ENCODE results near the gene RABL6. TPM values are rescaled to one million over a fixed set of nuclear protein-coding genes. Genes with fewer than 3 reads are reported as not detected.
"Not testable (repeated sequence)": the region's sequence is repeated elsewhere in the genome, so short reads cannot be mapped to it uniquely, and the experiment has no call there.

The RABL6 gene
- 68.2 TPM for total RNA-seq
- long read RNA-seq, transcript RABL6-201 (15 exons, 3,091 nt): major isoform, 27 of 111 reads
- long read RNA-seq, partial matches to known transcripts: 65 of 111 reads
- long read RNA-seq, other reads (novel, unspliced or antisense): 18 of 111 reads

GRCh38 chr9:136807281-136808074 is at the start of gene RABL6:
TSS of gene RABL6 (plus strand) at chr9:136807948. CDS start at chr9:136808197, 249 bp downstream.
- Histone ChIP-seq H3K9me3 (no peaks in the 10 kb centered on the region), H3K36me3 (peaks cover 7% of the 10 kb centered on the region), H3K4me3 (peak within 1 kb of the TSS; percentile 85), H3K27me3 (no peaks in the 10 kb centered on the region), H3K27ac (peak within 1 kb of the TSS; percentile 91), H3K4me1 (peaks cover 30% of the 10 kb centered on the region)
- TF ChIP-seq CTCF (IDR thresholded peaks at IDR 0.05): no peak
- intact Hi-C loops (cut with DNase I): no loop called here
- DNase-seq (peak; percentile 90), ATAC-seq (peak; percentile 92)

- no peaks in the 10 kb centered on the region for H3K4me1 ChIP-seq
- ATAC-seq: no peak
- DNase-seq: no peak
- H3K9me3 ChIP-seq: no peaks in the 10 kb centered on the region
- no peaks in the 10 kb centered on the region for H3K36me3 ChIP-seq
- intact Hi-C loops (cut with DNase I): no loop called here
- H3K27me3 ChIP-seq: no peaks in the 10 kb centered on the region
- no peak overlapping the region for H3K27ac ChIP-seq
- no peak for TF ChIP-seq CTCF (IDR thresholded peaks at IDR 0.05)
- no peak overlapping the region for H3K4me3 ChIP-seq
Measured at GRCh38 chr9:136759001-136759400, 48.7 kb upstream of the RABL6 start.

GRCh38 chr9:136759436-136760325 is 48.1 kb upstream of the RABL6 start:
- TF ChIP-seq CTCF (IDR thresholded peaks at IDR 0.05): no peak
- H3K36me3 ChIP-seq: no peaks in the 10 kb centered on the region
- H3K4me3 ChIP-seq: no peak overlapping the region
- no peaks in the 10 kb centered on the region for H3K27me3 ChIP-seq
- H3K9me3 ChIP-seq: no peaks in the 10 kb centered on the region
- ATAC-seq (no peak), DNase-seq (peak; percentile 57)
- intact Hi-C loops (cut with DNase I): no loop called here
- no peaks in the 10 kb centered on the region for H3K4me1 ChIP-seq
- no peak overlapping the region for H3K27ac ChIP-seq

GRCh38 chr9:136760424-136760823 is 47.3 kb upstream of the RABL6 start:
- DNase-seq (peak; percentile 68), ATAC-seq (no peak)
- TF ChIP-seq CTCF (IDR thresholded peaks at IDR 0.05): no peak
- intact Hi-C loops (cut with DNase I): no loop called here
- Histone ChIP-seq H3K4me1 (no peaks in the 10 kb centered on the region), H3K27me3 (no peaks in the 10 kb centered on the region), H3K4me3 (no peak overlapping the region), H3K27ac (no peak overlapping the region), H3K9me3 (no peaks in the 10 kb centered on the region), H3K36me3 (no peaks in the 10 kb centered on the region)

GRCh38 chr9:136760834-136761544 is 46.8 kb upstream of the RABL6 start:
- TF ChIP-seq CTCF (IDR thresholded peaks at IDR 0.05): peak; percentile 46
- H3K9me3 ChIP-seq; H3K27ac ChIP-seq; intact Hi-C loops (cut with DNase I); H3K36me3 ChIP-seq; H3K4me3 ChIP-seq; H3K4me1 ChIP-seq; H3K27me3 ChIP-seq: not testable (repeated sequence)
- ATAC-seq (peak; percentile 53), DNase-seq (peak; percentile 74)

All from upper lobe of right lung (tissue), 1 donor.